SK-N-SH treated with all-trans-retinoic acid at 6 μM for 48 hours (cell line): ENCODE results near the gene VCL.
A peak's percentile ranks its signal among the peaks of the same experiment; 100 is the strongest.

Experiments
- ATAC-seq: fragments of 200-7000 bp; cut with Tn5 transposase; 3 replicates; pipeline ENCODE4 v1.9.1; 2020; ENCODE audit warnings: mild to moderate bottlenecking, moderate library complexity
- ARNTL ChIP-seq: fragments of 450-650 bp; formaldehyde crosslinking; IDR thresholded peaks from 2 replicates; pipeline ENCODE4 v1.5.0; 2020; ENCODE audit warnings: low read depth, mild to moderate bottlenecking, moderate library complexity, borderline replicate concordance
- BACH2 ChIP-seq: fragments of 250-450 bp; sonication (Bioruptor Pico); IDR thresholded peaks from 2 replicates; pipeline ENCODE4 v1.9.0; 2021; ENCODE audit warnings: mild to moderate bottlenecking, borderline replicate concordance
- CSDC2 ChIP-seq: fragments of 250-450 bp; sonication (Bioruptor Pico); IDR thresholded peaks from 2 replicates; pipeline ENCODE4 v1.5.0; 2020; ENCODE audit warnings: mild to moderate bottlenecking, moderate library complexity
- ESRRG ChIP-seq: fragments of 250-450 bp; sonication (Bioruptor Pico); IDR thresholded peaks from 2 replicates; pipeline ENCODE4 v1.6.1; 2021; ENCODE audit warnings: mild to moderate bottlenecking
- GLIS3 ChIP-seq: fragments of 250-450 bp; sonication (Bioruptor Pico); IDR thresholded peaks from 2 replicates; pipeline ENCODE4 v1.5.0; 2020; ENCODE audit warnings: mild to moderate bottlenecking, moderate library complexity
- ISL1 ChIP-seq: fragments of 250-450 bp; sonication (Bioruptor Pico); IDR thresholded peaks from 2 replicates; pipeline ENCODE4 v2.1.2; 2022; ENCODE audit warnings: mild to moderate bottlenecking, moderate library complexity
- OSR1 ChIP-seq: fragments of 250-450 bp; sonication (Bioruptor Pico); IDR thresholded peaks from 2 replicates; pipeline ENCODE4 v1.8.0; 2022; ENCODE audit warnings: moderate library complexity, mild to moderate bottlenecking, inconsistent platforms
- PATZ1 ChIP-seq: fragments of 250-450 bp; sonication (Bioruptor Pico); IDR thresholded peaks from 2 replicates; pipeline ENCODE4 v1.8.0; 2020; ENCODE audit warnings: mild to moderate bottlenecking, moderate library complexity, borderline replicate concordance
- POU6F1 ChIP-seq: fragments of 250-450 bp; sonication (Bioruptor Pico); IDR thresholded peaks from 2 replicates; pipeline ENCODE4 v1.8.0; 2021; ENCODE audit warnings: low read depth, mild to moderate bottlenecking, moderate library complexity, borderline replicate concordance
- RARB ChIP-seq: fragments of 250-450 bp; sonication (Bioruptor Pico); IDR thresholded peaks from 2 replicates; pipeline ENCODE4 v1.8.0; 2021; ENCODE audit warnings: mild to moderate bottlenecking, moderate library complexity
- SNAI2 ChIP-seq: fragments of 250-450 bp; sonication (Bioruptor Pico); IDR thresholded peaks from 2 replicates; pipeline ENCODE4 v1.5.0; 2020; ENCODE audit warnings: mild to moderate bottlenecking, moderate library complexity
- TCF4 ChIP-seq: fragments of 250-450 bp; sonication (Bioruptor Pico); IDR thresholded peaks from 2 replicates; pipeline ENCODE4 v1.8.0; 2021; ENCODE audit warnings: mild to moderate bottlenecking, moderate library complexity, borderline replicate concordance
- TOX ChIP-seq: fragments of 250-450 bp; sonication (Bioruptor Pico); IDR thresholded peaks from 2 replicates; pipeline ENCODE4 v1.8.0; 2021; ENCODE audit warnings: mild to moderate bottlenecking, moderate library complexity, borderline replicate concordance
- ZC3H10 ChIP-seq: fragments of 250-450 bp; sonication (Bioruptor Pico); IDR thresholded peaks from 2 replicates; pipeline ENCODE4 v1.5.1; 2021; ENCODE audit warnings: mild to moderate bottlenecking, moderate library complexity
- ZFP30 ChIP-seq: fragments of 450-650 bp; formaldehyde crosslinking; IDR thresholded peaks from 2 replicates; pipeline ENCODE4 v1.5.0; 2022; ENCODE audit warnings: mild to moderate bottlenecking, moderate library complexity
- ZNF565 ChIP-seq: fragments of 450-650 bp; formaldehyde crosslinking; conservative IDR thresholded peaks from 2 replicates; pipeline ENCODE4 v1.5.0; 2020; ENCODE audit warnings: low read depth, mild to moderate bottlenecking, moderate library complexity
- ZNF70 ChIP-seq: fragments of 450-650 bp; formaldehyde crosslinking; IDR thresholded peaks from 2 replicates; pipeline ENCODE4 v1.5.0; 2020; ENCODE audit warnings: mild to moderate bottlenecking, moderate library complexity
- ZNF8 ChIP-seq: fragments of 450-650 bp; formaldehyde crosslinking; IDR thresholded peaks from 2 replicates; pipeline ENCODE4 v1.5.0; 2020; ENCODE audit warnings: mild to moderate bottlenecking, moderate library complexity
- TF ChIP-seq, protein P1 (sequence below): fragments of 250-450 bp; sonication (Bioruptor Pico); IDR thresholded peaks from 2 replicates; pipeline ENCODE4 v1.5.1; 2020; ENCODE audit warnings: low read depth, mild to moderate bottlenecking, moderate library complexity
- TF ChIP-seq, protein P2 (sequence below): fragments of 250-450 bp; sonication (Bioruptor Pico); IDR thresholded peaks from 2 replicates; pipeline ENCODE4 v1.5.1; 2021; ENCODE audit warnings: mild to moderate bottlenecking, moderate library complexity
- TF ChIP-seq, protein P3 (sequence below): fragments of 250-450 bp; sonication (Bioruptor Pico); IDR thresholded peaks from 2 replicates; pipeline ENCODE4 v1.5.0; 2020; ENCODE audit warnings: mild to moderate bottlenecking, moderate library complexity

VCL gene

GRCh38 chr10:74099420-74099819 is 101.5 kb downstream of the VCL start:
- ATAC-seq = no peak
- no peak for TF ChIP-seq ARNTL (CRISPR knock-in tag)
- TF ChIP-seq, protein P1, sequence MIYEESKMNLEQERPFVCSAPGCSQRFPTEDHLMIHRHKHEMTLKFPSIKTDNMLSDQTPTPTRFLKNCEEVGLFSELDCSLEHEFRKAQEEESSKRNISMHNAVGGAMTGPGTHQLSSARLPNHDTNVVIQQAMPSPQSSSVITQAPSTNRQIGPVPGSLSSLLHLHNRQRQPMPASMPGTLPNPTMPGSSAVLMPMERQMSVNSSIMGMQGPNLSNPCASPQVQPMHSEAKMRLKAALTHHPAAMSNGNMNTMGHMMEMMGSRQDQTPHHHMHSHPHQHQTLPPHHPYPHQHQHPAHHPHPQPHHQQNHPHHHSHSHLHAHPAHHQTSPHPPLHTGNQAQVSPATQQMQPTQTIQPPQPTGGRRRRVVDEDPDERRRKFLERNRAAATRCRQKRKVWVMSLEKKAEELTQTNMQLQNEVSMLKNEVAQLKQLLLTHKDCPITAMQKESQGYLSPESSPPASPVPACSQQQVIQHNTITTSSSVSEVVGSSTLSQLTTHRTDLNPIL (CRISPR knock-in tag) = no peak
- TF ChIP-seq PATZ1 (CRISPR knock-in tag) = no peak
- TF ChIP-seq, protein P2, sequence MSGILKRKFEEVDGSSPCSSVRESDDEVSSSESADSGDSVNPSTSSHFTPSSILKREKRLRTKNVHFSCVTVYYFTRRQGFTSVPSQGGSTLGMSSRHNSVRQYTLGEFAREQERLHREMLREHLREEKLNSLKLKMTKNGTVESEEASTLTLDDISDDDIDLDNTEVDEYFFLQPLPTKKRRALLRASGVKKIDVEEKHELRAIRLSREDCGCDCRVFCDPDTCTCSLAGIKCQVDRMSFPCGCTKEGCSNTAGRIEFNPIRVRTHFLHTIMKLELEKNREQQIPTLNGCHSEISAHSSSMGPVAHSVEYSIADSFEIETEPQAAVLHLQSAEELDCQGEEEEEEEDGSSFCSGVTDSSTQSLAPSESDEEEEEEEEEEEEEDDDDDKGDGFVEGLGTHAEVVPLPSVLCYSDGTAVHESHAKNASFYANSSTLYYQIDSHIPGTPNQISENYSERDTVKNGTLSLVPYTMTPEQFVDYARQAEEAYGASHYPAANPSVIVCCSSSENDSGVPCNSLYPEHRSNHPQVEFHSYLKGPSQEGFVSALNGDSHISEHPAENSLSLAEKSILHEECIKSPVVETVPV (CRISPR knock-in tag) = no peak
- TF ChIP-seq, protein P3, sequence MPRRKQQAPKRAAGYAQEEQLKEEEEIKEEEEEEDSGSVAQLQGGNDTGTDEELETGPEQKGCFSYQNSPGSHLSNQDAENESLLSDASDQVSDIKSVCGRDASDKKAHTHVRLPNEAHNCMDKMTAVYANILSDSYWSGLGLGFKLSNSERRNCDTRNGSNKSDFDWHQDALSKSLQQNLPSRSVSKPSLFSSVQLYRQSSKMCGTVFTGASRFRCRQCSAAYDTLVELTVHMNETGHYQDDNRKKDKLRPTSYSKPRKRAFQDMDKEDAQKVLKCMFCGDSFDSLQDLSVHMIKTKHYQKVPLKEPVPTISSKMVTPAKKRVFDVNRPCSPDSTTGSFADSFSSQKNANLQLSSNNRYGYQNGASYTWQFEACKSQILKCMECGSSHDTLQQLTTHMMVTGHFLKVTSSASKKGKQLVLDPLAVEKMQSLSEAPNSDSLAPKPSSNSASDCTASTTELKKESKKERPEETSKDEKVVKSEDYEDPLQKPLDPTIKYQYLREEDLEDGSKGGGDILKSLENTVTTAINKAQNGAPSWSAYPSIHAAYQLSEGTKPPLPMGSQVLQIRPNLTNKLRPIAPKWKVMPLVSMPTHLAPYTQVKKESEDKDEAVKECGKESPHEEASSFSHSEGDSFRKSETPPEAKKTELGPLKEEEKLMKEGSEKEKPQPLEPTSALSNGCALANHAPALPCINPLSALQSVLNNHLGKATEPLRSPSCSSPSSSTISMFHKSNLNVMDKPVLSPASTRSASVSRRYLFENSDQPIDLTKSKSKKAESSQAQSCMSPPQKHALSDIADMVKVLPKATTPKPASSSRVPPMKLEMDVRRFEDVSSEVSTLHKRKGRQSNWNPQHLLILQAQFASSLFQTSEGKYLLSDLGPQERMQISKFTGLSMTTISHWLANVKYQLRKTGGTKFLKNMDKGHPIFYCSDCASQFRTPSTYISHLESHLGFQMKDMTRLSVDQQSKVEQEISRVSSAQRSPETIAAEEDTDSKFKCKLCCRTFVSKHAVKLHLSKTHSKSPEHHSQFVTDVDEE (CRISPR knock-in tag) = no peak
- TF ChIP-seq, all 23 proteins: peak for 0

- TF ChIP-seq GLIS3 (no peak), CSDC2 (CRISPR knock-in tag) (no peak), ZFP30 (CRISPR knock-in tag) (no peak), ZNF8 (CRISPR knock-in tag) (no peak), TCF4 (no peak), SNAI2 (CRISPR knock-in tag) (no peak), ESRRG (CRISPR knock-in tag) (no peak), ZNF565 (no peak), ARNTL (CRISPR knock-in tag) (no peak), OSR1 (CRISPR knock-in tag) (no peak), ISL1 (CRISPR knock-in tag) (no peak), TOX (no peak), POU6F1 (no peak), BACH2 (CRISPR knock-in tag) (no peak), ZC3H10 (CRISPR knock-in tag) (no peak)
- TF ChIP-seq, protein P1 (CRISPR knock-in tag) = no peak
- TF ChIP-seq, all 23 proteins: peak for 0
- ATAC-seq = no peak
Measured at GRCh38 chr10:74099836-74100235, 101.9 kb downstream of the VCL start.

DNA sequence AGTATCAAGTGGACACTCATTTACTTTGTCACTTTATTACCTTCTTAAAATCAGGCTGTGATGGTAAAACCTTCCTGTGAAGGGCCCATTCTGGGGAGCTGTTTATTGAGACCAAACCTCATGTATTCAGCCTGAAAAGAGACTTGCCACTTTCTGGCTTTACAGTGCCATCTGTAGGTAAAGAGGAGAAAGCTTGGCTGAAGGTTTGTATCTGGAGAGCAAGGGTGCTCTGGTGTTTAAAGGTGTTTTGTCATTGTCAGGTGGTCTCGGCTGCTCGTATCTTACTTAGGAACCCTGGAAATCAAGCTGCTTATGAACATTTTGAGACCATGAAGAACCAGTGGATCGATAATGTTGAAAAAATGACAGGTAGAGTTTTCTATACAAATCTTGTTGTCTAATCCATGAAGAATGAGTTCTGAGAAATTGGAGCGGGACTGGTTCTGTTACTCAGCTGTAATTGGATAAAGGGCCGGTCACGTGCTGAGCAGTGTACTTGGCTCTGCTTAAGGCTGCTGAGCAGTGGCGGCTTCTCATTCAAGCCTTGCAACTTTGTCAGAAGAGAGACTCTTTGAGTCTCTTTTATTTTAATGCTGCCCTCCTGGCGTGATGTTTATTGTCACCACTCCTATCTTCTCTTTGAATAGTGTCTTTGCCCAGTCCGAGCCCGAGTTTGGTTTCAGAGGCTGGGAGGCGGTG is 105.8 kb downstream of the VCL start:
- ATAC-seq = peak; percentile 21; the same call in 2 of the 3 replicates

More for the DNA sequence above, 105.8 kb downstream of the VCL start:
- TF ChIP-seq ZC3H10 (CRISPR knock-in tag) = no peak
- no peak for TF ChIP-seq TOX
- TF ChIP-seq ZFP30 (CRISPR knock-in tag) = no peak
- TF ChIP-seq BACH2 (CRISPR knock-in tag) = no peak
- TF ChIP-seq RARB = no peak
- no peak for TF ChIP-seq TCF4
- TF ChIP-seq ESRRG (CRISPR knock-in tag) = no peak
- no peak for TF ChIP-seq ZNF70 (CRISPR knock-in tag)
- no peak for TF ChIP-seq ZNF8 (CRISPR knock-in tag)
- TF ChIP-seq ZNF565 = no peak
- no peak for TF ChIP-seq GLIS3
